ENCODE data around the gene STK32B.
"Not testable (repeated sequence)": the region's sequence is repeated elsewhere in the genome, so short reads cannot be mapped to it uniquely, and the experiment has no call there.

STK32B gene

GRCh38 chr4:5222951-5223350 is 171.7 kb downstream of the STK32B start:
- no peak for DNase-seq
- Mint-ChIP-seq H3K27ac (no peak overlapping the region), H3K27me3 (no peaks in the 10 kb centered on the region), H3K4me1 (ENCODE audit: low read depth in 2 of 2) (no peaks in the 10 kb centered on the region), H3K4me3 (no peak overlapping the region), H3K36me3 (ENCODE audit: insufficient read depth) (no peaks in the 10 kb centered on the region), H3K9me3 (peaks cover 5 to 15% of the 10 kb centered on the region in 2 donors)
- no peak for ATAC-seq (replicated peaks)

GRCh38 chr4:5224340-5224739 is 173.1 kb downstream of the STK32B start:
- ATAC-seq (replicated peaks) (no peak), DNase-seq (no peak)
- Mint-ChIP-seq H3K36me3 (ENCODE audit: insufficient read depth) (no peaks in the 10 kb centered on the region), H3K4me1 (ENCODE audit: low read depth in 2 of 2) (no peaks in the 10 kb centered on the region), H3K27ac (no peak overlapping the region), H3K4me3 (no peak overlapping the region), H3K27me3 (no peaks in the 10 kb centered on the region), H3K9me3 (peaks cover 5 to 15% of the 10 kb centered on the region in 2 donors)

- no peaks in the 10 kb centered on the region for H3K36me3 Mint-ChIP-seq (ENCODE audit: insufficient read depth)
- no peaks in the 10 kb centered on the region for H3K9me3 Mint-ChIP-seq
- ATAC-seq (replicated peaks) (no peak), DNase-seq (no peak)
- peaks cover 0 to 5% of the 10 kb centered on the region in 2 donors for H3K27me3 Mint-ChIP-seq
- no peak overlapping the region for H3K27ac Mint-ChIP-seq
- no peak overlapping the region for H3K4me3 Mint-ChIP-seq
- H3K4me1 Mint-ChIP-seq (ENCODE audit: low read depth in 2 of 2), result no peaks in the 10 kb centered on the region
Observed at GRCh38 chr4:5232549-5232948, 181.3 kb downstream of the STK32B start.

GRCh38 chr4:5237086-5237660 is 185.9 kb downstream of the STK32B start:
- Mint-ChIP-seq H3K9me3 (no peaks in the 10 kb centered on the region), H3K36me3 (ENCODE audit: insufficient read depth) (no peaks in the 10 kb centered on the region)
- ATAC-seq (replicated peaks), result no peak

GRCh38 chr4:5238173-5238572 is 186.9 kb downstream of the STK32B start:
- H3K36me3 Mint-ChIP-seq (ENCODE audit: insufficient read depth), result no peaks in the 10 kb centered on the region
- ATAC-seq (replicated peaks) (no peak), DNase-seq (no peak)
- H3K4me1 Mint-ChIP-seq (ENCODE audit: low read depth in 2 of 2), result no peaks in the 10 kb centered on the region
- H3K27me3 Mint-ChIP-seq, result peaks cover 0 to 6% of the 10 kb centered on the region in 2 donors
- H3K27ac Mint-ChIP-seq, result no peak overlapping the region
- no peaks in the 10 kb centered on the region for H3K9me3 Mint-ChIP-seq
- H3K4me3 Mint-ChIP-seq, result no peak overlapping the region

More at GRCh38 chr4:5237086-5237660, 185.9 kb downstream of the STK32B start:
- Mint-ChIP-seq H3K27ac (no peak overlapping the region), H3K4me3 (no peak overlapping the region), H3K4me1 (ENCODE audit: low read depth in 2 of 2) (no peaks in the 10 kb centered on the region), H3K27me3 (peaks cover 0 to 6% of the 10 kb centered on the region in 2 donors)
- DNase-seq, result no peak

- DNase-seq; H3K27ac Mint-ChIP-seq; H3K4me1 Mint-ChIP-seq (ENCODE audit: low read depth in 2 of 2); H3K9me3 Mint-ChIP-seq; ATAC-seq (replicated peaks); H3K4me3 Mint-ChIP-seq; H3K36me3 Mint-ChIP-seq (ENCODE audit: insufficient read depth): not testable (repeated sequence)
- peaks cover 21 to 34% of the 10 kb centered on the region in 2 donors for H3K27me3 Mint-ChIP-seq
Observed at GRCh38 chr4:5247061-5247460, 195.8 kb downstream of the STK32B start.

- no peaks in the 10 kb centered on the region for H3K4me1 Mint-ChIP-seq (ENCODE audit: low read depth in 2 of 2)
- ATAC-seq (replicated peaks) (no peak), DNase-seq (no peak)
- no peak overlapping the region for H3K4me3 Mint-ChIP-seq
- no peak overlapping the region for H3K27ac Mint-ChIP-seq
- peaks cover 25 to 41% of the 10 kb centered on the region in 2 donors for H3K27me3 Mint-ChIP-seq
- no peaks in the 10 kb centered on the region for H3K36me3 Mint-ChIP-seq (ENCODE audit: insufficient read depth)
- peaks cover 3 to 11% of the 10 kb centered on the region in 2 donors for H3K9me3 Mint-ChIP-seq
Observed at GRCh38 chr4:5247735-5248134, 196.5 kb downstream of the STK32B start.

GRCh38 chr4:5249727-5250126 is 198.4 kb downstream of the STK32B start:
- Mint-ChIP-seq H3K9me3 (peaks cover 3 to 12% of the 10 kb centered on the region in 2 donors), H3K27ac (no peak overlapping the region), H3K4me1 (ENCODE audit: low read depth in 2 of 2) (no peaks in the 10 kb centered on the region), H3K4me3 (no peak overlapping the region), H3K27me3 (peaks cover 30 to 37% of the 10 kb centered on the region in 2 donors), H3K36me3 (ENCODE audit: insufficient read depth) (no peaks in the 10 kb centered on the region)
- DNase-seq, result no peak
- ATAC-seq (replicated peaks), result no peak

- peaks cover 30 to 31% of the 10 kb centered on the region in 2 donors for H3K27me3 Mint-ChIP-seq
Observed at GRCh38 chr4:5250536-5250935, 199.3 kb downstream of the STK32B start.

GRCh38 chr4:5256421-5256820 is 205.1 kb downstream of the STK32B start:
- no peak overlapping the region for H3K27ac Mint-ChIP-seq
- no peaks in the 10 kb centered on the region for H3K4me1 Mint-ChIP-seq (ENCODE audit: low read depth in 2 of 2)
- peaks cover 16% of the 10 kb centered on the region in 2 donors for H3K27me3 Mint-ChIP-seq
- peaks cover 0 to 5% of the 10 kb centered on the region in 2 donors for H3K9me3 Mint-ChIP-seq
- DNase-seq, result no peak
- H3K4me3 Mint-ChIP-seq, result no peak overlapping the region
- no peaks in the 10 kb centered on the region for H3K36me3 Mint-ChIP-seq (ENCODE audit: insufficient read depth)
- no peak for ATAC-seq (replicated peaks)

More at GRCh38 chr4:5250536-5250935, 199.3 kb downstream of the STK32B start:
- ATAC-seq (replicated peaks); H3K36me3 Mint-ChIP-seq (ENCODE audit: insufficient read depth); DNase-seq; H3K4me1 Mint-ChIP-seq (ENCODE audit: low read depth in 2 of 2); H3K27ac Mint-ChIP-seq; H3K4me3 Mint-ChIP-seq: not testable (repeated sequence)
- peaks cover 3 to 12% of the 10 kb centered on the region in 2 donors for H3K9me3 Mint-ChIP-seq

- ATAC-seq (replicated peaks) (no peak), DNase-seq (no peak)
- Mint-ChIP-seq H3K27me3 (peaks cover 16% of the 10 kb centered on the region in 2 donors), H3K27ac (no peak overlapping the region), H3K9me3 (peaks cover 0 to 5% of the 10 kb centered on the region in 2 donors), H3K4me1 (ENCODE audit: low read depth in 2 of 2) (no peaks in the 10 kb centered on the region), H3K4me3 (no peak overlapping the region), H3K36me3 (ENCODE audit: insufficient read depth) (no peaks in the 10 kb centered on the region)
Observed at GRCh38 chr4:5257086-5257485, 205.8 kb downstream of the STK32B start.

- no peak overlapping the region for H3K27ac Mint-ChIP-seq
- H3K4me3 Mint-ChIP-seq, result no peak overlapping the region
- no peaks in the 10 kb centered on the region for H3K36me3 Mint-ChIP-seq (ENCODE audit: insufficient read depth)
- no peaks in the 10 kb centered on the region for H3K9me3 Mint-ChIP-seq
- H3K4me1 Mint-ChIP-seq (ENCODE audit: low read depth in 2 of 2), result no peaks in the 10 kb centered on the region
- ATAC-seq (replicated peaks) (no peak), DNase-seq (no peak)
- H3K27me3 Mint-ChIP-seq, result peaks cover 6 to 8% of the 10 kb centered on the region in 2 donors
Observed at GRCh38 chr4:5259471-5259870, 208.2 kb downstream of the STK32B start.

GRCh38 chr4:5260121-5260520 is 208.8 kb downstream of the STK32B start:
- Mint-ChIP-seq H3K27ac (no peak overlapping the region), H3K36me3 (ENCODE audit: insufficient read depth) (no peaks in the 10 kb centered on the region), H3K4me3 (no peak overlapping the region), H3K4me1 (ENCODE audit: low read depth in 2 of 2) (no peaks in the 10 kb centered on the region), H3K9me3 (no peaks in the 10 kb centered on the region), H3K27me3 (peaks cover 6 to 8% of the 10 kb centered on the region in 2 donors)
- DNase-seq, result no peak
- no peak for ATAC-seq (replicated peaks)

GRCh38 chr4:5261866-5262265 is 210.6 kb downstream of the STK32B start:
- Mint-ChIP-seq H3K27ac (no peak overlapping the region), H3K36me3 (ENCODE audit: insufficient read depth) (no peaks in the 10 kb centered on the region), H3K9me3 (no peaks in the 10 kb centered on the region), H3K4me3 (no peak overlapping the region), H3K4me1 (ENCODE audit: low read depth in 2 of 2) (no peaks in the 10 kb centered on the region), H3K27me3 (peaks cover 6 to 8% of the 10 kb centered on the region in 2 donors)
- DNase-seq, result no peak
- ATAC-seq (replicated peaks), result no peak
